ENCODE data around the gene OPN4.
"Not testable (repeated sequence)": the region's sequence is repeated elsewhere in the genome, so short reads cannot be mapped to it uniquely, and the experiment has no call there.

The OPN4 gene

GRCh38 chr10:86654411-86655172 is at the start of gene OPN4:
OPN4 (plus strand) TSS chr10:86654547; CDS start chr10:86654784, 237 bp downstream.
- DNase-seq (ENCODE audit: low spot score) = no peak

GRCh38 chr10:86607674-86608073 is 46.7 kb upstream of the OPN4 start:
- no peak for DNase-seq (ENCODE audit: low spot score)

GRCh38 chr10:86609920-86610319 is 44.4 kb upstream of the OPN4 start:
- no peak for DNase-seq (ENCODE audit: low spot score)

- DNase-seq (ENCODE audit: low spot score) = no peak
Measured at GRCh38 chr10:86611386-86611785, 43.0 kb upstream of the OPN4 start.

GRCh38 chr10:86613096-86613495 is 41.3 kb upstream of the OPN4 start:
- DNase-seq (ENCODE audit: low spot score) = no peak

- DNase-seq (ENCODE audit: low spot score) = no peak
Measured at GRCh38 chr10:86613905-86614304, 40.4 kb upstream of the OPN4 start.

- no peak for DNase-seq (ENCODE audit: low spot score)
Measured at GRCh38 chr10:86614853-86615252, 39.5 kb upstream of the OPN4 start.

GRCh38 chr10:86617278-86617677 is 37.1 kb upstream of the OPN4 start:
- not testable (repeated sequence) for DNase-seq (ENCODE audit: low spot score)

- no peak for DNase-seq (ENCODE audit: low spot score)
Measured at GRCh38 chr10:86628311-86628710, 26.0 kb upstream of the OPN4 start.

GRCh38 chr10:86630079-86630478 is 24.3 kb upstream of the OPN4 start:
- no peak for DNase-seq (ENCODE audit: low spot score)

- peak; percentile 56 for DNase-seq (ENCODE audit: low spot score)
Measured at GRCh38 chr10:86632009-86632800, 22.1 kb upstream of the OPN4 start.

GRCh38 chr10:86632951-86633350 is 21.4 kb upstream of the OPN4 start:
- DNase-seq (ENCODE audit: low spot score) = no peak

- no peak for DNase-seq (ENCODE audit: low spot score)
Measured at GRCh38 chr10:86635402-86635801, 18.9 kb upstream of the OPN4 start.

GRCh38 chr10:86636311-86636710 is 18.0 kb upstream of the OPN4 start:
- no peak for DNase-seq (ENCODE audit: low spot score)

GRCh38 chr10:86642021-86642420 is 12.3 kb upstream of the OPN4 start:
- no peak for DNase-seq (ENCODE audit: low spot score)

GRCh38 chr10:86642499-86642898 is 11.8 kb upstream of the OPN4 start:
- no peak for DNase-seq (ENCODE audit: low spot score)

GRCh38 chr10:86644152-86644793 is 10.1 kb upstream of the OPN4 start:
- DNase-seq (ENCODE audit: low spot score) = no peak

GRCh38 chr10:86644794-86645445 is 9.4 kb upstream of the OPN4 start:
- DNase-seq (ENCODE audit: low spot score) = no peak

- DNase-seq (ENCODE audit: low spot score) = not testable (repeated sequence)
Measured at GRCh38 chr10:86645621-86646165, 8.7 kb upstream of the OPN4 start.

- DNase-seq (ENCODE audit: low spot score) = no peak
Measured at GRCh38 chr10:86646532-86646931, 7.8 kb upstream of the OPN4 start.

GRCh38 chr10:86646933-86647332 is 7.4 kb upstream of the OPN4 start:
- DNase-seq (ENCODE audit: low spot score) = no peak
